Muscle layer of colon (tissue), 2 donors: ENCODE results near the gene ACTN1.

Source experiments
- H3K27ac ChIP-seq: one replicate; pipeline ENCODE4 v1.7.0; 2013; ENCODE audit warnings: low read depth, mild to moderate bottlenecking, low read length, moderate library complexity
- H3K27me3 ChIP-seq, 2 donors: one replicate each; pipeline ENCODE4 v1.7.0; 2013; ENCODE audit warnings: low read length in 2 of 2, mild to moderate bottlenecking in 2 of 2; ENCODE audit not compliant: insufficient read depth in 2 of 2, control insufficient read depth in 1 of 2
- H3K36me3 ChIP-seq: one replicate; pipeline ENCODE4 v1.7.0; 2013; ENCODE audit warnings: mild to moderate bottlenecking, low read length; ENCODE audit not compliant: insufficient read depth
- H3K4me1 ChIP-seq: one replicate; pipeline ENCODE4 v1.7.0; 2013; ENCODE audit warnings: mild to moderate bottlenecking, low read length; ENCODE audit not compliant: insufficient read depth
- H3K4me3 ChIP-seq, 2 donors: one replicate each; pipeline ENCODE4 v1.7.0; 2013; ENCODE audit warnings: low read length in 2 of 2, low read depth in 1 of 2, mild to moderate bottlenecking in 1 of 2, moderate library complexity in 1 of 2
- H3K9ac ChIP-seq: one replicate; pipeline ENCODE4 v1.7.0; 2013; ENCODE audit warnings: low read length
- H3K9me3 ChIP-seq: one replicate; pipeline ENCODE4 v1.7.0; 2013; ENCODE audit warnings: mild to moderate bottlenecking, low read length
- donor health status: abdominal sarcoma.
- donor health status: Adenocarcinoma of cecum.

The ACTN1 gene

DNA sequence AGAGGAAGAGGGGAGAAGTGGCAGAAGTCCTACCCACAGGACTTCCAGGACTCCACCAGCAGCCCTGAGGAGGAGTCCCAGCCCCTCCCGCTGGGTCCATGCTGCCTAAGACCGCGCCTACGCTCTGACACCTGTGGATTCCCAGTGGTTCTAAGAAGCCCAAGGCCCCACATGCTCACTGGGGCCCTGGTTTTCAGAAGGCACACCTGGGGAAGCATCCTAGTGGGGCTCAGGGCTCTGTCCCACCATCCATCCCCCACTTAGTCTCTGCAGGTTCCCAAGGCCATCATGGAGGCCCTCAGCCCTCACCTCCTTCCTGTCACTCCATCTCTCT lies 32.6 kb downstream of the ACTN1 start:
- H3K4me1 ChIP-seq = peaks cover 98% of the 10 kb centered on the region
- H3K27ac ChIP-seq = peak overlapping the region; percentile 82
- peak overlapping the region in 1 of 2 donors; percentile 26 for H3K4me3 ChIP-seq
- H3K36me3 ChIP-seq = peaks cover 8% of the 10 kb centered on the region
- H3K9ac ChIP-seq = peak overlapping the region; percentile 59
- no peaks in the 10 kb centered on the region for H3K9me3 ChIP-seq
- no peaks in the 10 kb centered on the region for H3K27me3 ChIP-seq

DNA sequence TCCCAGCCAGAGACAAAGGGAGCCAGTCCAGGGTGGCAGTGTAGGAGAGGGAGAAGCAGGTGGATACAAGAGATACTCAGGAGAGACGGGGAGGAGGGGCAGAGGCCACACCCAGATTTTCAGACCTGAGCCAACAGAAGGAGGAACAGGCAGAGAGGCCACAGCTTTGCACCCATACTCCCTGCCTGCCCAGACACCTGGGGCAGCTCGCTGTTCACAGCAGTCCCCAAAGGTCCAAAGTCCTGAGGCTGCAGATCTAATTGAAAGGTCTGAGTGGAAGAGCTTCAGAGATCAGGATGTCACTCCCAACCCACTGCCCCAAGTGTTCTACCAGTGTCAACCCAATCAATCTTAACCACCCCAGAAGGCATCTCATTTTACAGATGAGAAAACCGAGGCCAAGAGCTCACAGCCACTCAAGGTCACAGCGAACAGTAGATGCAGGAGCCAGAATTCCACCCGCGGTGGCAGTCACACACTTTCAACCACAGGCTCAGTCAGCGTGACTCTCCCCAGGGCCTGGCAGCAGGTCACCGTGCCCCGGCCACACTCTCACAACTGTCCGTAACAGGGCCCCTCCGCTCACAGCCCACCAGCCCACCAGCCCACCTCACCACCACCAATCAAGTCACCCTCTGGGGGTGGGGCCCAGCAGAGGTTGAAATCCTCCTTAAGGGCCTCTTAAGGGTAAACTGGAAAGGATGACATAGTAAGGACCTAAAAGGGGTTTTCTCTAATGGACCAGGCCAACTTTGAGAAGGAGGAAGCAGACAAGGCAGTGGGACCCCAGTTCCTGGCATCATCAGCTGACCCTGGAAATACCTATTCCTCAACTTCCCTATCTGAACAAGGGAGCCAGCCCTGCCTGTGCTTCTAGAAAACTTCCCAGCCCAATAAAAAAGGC lies 33.3 kb downstream of the ACTN1 start:
- peaks cover 8% of the 10 kb centered on the region for H3K36me3 ChIP-seq
- peak overlapping the region; percentile 82 for H3K27ac ChIP-seq
- H3K4me1 ChIP-seq = peaks cover 98% of the 10 kb centered on the region
- H3K4me3 ChIP-seq = peak overlapping the region in 1 of 2 donors; percentile 26
- H3K27me3 ChIP-seq = no peaks in the 10 kb centered on the region
- peak overlapping the region; percentile 59 for H3K9ac ChIP-seq
- no peaks in the 10 kb centered on the region for H3K9me3 ChIP-seq

DNA sequence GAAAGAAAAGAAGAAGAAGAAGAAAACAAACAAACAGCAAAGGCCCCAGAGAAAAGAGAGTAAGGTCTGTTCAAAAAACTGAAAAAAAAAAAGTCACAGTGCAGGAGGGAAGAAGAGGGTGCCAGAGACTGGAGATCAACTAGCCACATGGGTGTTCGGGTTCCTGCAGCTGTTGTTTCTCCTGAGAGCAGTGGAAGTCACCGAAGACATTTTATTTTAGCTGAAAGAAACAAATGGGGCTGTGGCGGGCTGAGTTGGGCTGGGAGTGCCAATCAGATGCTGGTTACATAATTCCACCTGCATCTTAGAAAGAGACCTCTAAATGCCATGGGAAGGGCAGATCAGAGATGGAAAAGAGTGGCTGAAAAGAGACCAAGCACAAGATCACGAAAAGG lies 33.9 kb downstream of the ACTN1 start:
- no peak overlapping the region for H3K4me3 ChIP-seq
- H3K27me3 ChIP-seq = no peaks in the 10 kb centered on the region
- peaks cover 100% of the 10 kb centered on the region for H3K4me1 ChIP-seq
- no peaks in the 10 kb centered on the region for H3K9me3 ChIP-seq
- peak overlapping the region; percentile 59 for H3K9ac ChIP-seq
- peaks cover 8% of the 10 kb centered on the region for H3K36me3 ChIP-seq
- peak overlapping the region; percentile 82 for H3K27ac ChIP-seq

DNA sequence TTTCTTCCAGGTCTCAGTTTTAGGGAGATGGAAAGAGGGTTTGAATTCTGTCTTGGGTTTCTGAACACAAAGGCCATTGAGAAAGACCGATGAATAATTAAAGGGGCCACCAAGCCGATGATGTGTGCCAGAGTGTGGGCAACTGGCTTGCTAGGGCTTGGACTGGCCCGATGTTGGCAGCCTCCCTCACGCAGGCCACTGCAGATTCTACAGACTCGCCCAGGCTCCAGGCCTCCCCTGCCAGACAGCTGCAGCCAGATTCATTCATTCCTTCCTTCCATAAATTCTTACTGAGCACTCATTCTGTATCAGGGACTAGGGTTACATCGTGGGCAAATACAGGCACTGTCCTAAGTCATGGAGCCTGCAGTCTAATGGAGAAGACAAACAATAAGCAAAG lies 34.9 kb downstream of the ACTN1 start:
- peak overlapping the region; percentile 85 for H3K27ac ChIP-seq
- no peaks in the 10 kb centered on the region for H3K27me3 ChIP-seq
- H3K9ac ChIP-seq = peak overlapping the region; percentile 51
- no peak overlapping the region for H3K4me3 ChIP-seq
- peaks cover 8% of the 10 kb centered on the region for H3K36me3 ChIP-seq
- no peaks in the 10 kb centered on the region for H3K9me3 ChIP-seq
- H3K4me1 ChIP-seq = peaks cover 100% of the 10 kb centered on the region

DNA sequence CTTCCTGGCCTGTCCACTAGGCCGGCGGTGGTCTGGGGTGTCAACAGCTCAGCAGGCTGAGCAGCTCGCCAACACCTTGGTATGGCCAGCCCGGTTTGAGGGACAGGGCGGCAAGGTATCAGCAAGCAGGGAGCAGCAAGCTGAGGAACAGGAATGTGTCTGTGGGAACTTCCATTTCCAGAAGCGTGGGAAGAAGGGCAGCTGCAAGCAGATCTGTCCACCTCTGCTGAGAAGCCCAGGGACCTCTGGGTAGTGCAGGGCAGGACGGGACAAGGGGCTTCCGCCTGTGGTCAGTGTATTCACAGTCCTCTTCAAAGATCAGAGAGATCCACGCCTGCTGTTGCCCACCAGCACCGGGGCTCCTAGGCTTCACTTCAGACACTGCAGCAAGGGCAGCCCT lies 36.0 kb downstream of the ACTN1 start:
- Histone ChIP-seq H3K9ac (no peak overlapping the region), H3K4me3 (peak overlapping the region in 1 of 2 donors; percentile 16), H3K27ac (peak overlapping the region; percentile 85), H3K36me3 (peaks cover 8% of the 10 kb centered on the region), H3K27me3 (no peaks in the 10 kb centered on the region), H3K4me1 (peaks cover 100% of the 10 kb centered on the region), H3K9me3 (no peaks in the 10 kb centered on the region)

DNA sequence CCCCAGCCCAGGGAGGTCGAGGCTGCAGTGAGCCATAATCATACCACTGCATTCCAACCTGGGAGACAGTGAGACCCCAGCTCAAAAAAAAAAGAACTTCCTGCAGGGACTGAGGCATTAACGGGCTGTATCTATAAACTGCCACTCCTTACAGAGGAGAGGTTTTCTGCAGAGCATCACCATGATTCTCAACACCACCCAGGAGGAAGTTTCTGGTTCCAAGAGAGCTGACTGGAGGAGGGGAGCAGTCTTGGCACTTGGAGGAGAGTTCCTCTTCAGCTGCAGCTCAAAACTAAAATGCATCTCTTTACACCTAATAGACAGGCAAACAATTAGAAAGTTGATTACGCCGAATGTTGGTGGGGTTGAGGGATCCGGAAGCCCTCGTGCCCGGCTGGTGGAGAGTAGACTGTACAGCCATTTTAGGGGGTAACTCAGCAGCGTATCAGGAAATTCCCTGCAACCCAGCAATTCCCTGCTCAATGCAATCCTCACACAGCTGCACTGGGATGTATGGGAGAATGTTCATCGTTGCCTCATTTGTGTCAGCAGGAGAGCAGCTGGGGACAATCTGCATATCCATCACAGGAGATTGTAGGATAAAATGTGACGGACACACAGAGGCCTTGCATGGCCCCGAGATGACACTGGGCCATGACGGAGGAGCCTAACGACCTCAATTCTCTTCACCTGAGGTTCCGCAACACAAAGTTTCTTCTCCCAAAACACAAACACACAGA lies 36.6 kb downstream of the ACTN1 start:
- Histone ChIP-seq H3K36me3 (peaks cover 8% of the 10 kb centered on the region), H3K27ac (peak overlapping the region; percentile 85), H3K27me3 (no peaks in the 10 kb centered on the region), H3K4me3 (peak overlapping the region in 1 of 2 donors; percentile 33), H3K4me1 (peaks cover 100% of the 10 kb centered on the region), H3K9ac (no peak overlapping the region), H3K9me3 (no peaks in the 10 kb centered on the region)

DNA sequence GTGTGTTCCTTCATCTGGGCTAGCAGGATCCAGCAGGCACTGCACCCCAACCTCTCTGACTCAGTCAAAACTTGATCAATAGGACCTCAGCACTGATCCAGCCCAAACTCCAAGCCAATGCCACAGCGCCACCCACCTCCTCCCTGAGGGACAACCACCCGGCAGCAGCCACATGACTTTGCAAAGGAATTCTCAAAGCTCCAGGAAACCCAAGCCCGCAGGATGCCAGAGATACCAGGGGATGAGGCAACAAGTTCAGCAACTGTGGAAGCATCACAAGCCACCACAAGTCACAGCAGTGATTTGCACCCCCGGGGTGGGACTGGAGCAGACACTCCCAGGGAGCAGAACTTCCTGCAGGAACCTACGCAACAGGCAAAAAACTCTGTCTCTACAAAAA lies 37.3 kb downstream of the ACTN1 start:
- H3K9ac ChIP-seq = peak overlapping the region; percentile 88
- H3K27ac ChIP-seq = peak overlapping the region; percentile 85
- no peak overlapping the region for H3K4me3 ChIP-seq
- H3K4me1 ChIP-seq = peaks cover 100% of the 10 kb centered on the region
- no peaks in the 10 kb centered on the region for H3K9me3 ChIP-seq
- H3K36me3 ChIP-seq = peaks cover 10% of the 10 kb centered on the region
- no peaks in the 10 kb centered on the region for H3K27me3 ChIP-seq

DNA sequence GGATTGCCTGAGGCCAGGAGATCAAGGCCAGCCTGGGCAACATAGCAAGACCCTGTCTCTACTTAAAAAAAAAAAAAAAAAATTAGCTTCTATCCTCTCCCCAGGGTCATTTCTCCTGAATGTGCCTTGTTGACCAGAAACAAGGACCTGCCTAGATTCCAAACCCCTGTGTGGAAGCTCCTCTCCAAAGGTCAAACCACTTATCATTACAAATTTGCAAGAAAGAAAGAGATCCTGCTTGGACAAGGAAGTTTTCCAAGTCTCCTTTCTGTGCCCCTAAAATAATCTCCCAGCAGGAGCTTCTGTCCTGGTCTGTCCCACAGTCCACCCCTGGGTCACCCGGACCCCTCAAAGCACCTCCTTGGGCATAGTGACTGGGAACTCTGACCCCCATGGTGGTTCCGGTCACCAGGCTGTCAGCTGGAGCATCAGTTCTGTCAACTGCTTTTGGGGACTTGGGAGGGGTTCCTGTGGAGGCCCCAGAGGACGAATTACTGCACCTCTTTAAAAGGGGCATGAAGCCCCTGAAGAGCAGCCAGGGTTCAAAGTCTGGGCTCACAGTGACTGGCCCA lies 38.4 kb downstream of the ACTN1 start:
- H3K9me3 ChIP-seq = no peaks in the 10 kb centered on the region
- peak overlapping the region; percentile 85 for H3K27ac ChIP-seq
- peaks cover 100% of the 10 kb centered on the region for H3K4me1 ChIP-seq

DNA sequence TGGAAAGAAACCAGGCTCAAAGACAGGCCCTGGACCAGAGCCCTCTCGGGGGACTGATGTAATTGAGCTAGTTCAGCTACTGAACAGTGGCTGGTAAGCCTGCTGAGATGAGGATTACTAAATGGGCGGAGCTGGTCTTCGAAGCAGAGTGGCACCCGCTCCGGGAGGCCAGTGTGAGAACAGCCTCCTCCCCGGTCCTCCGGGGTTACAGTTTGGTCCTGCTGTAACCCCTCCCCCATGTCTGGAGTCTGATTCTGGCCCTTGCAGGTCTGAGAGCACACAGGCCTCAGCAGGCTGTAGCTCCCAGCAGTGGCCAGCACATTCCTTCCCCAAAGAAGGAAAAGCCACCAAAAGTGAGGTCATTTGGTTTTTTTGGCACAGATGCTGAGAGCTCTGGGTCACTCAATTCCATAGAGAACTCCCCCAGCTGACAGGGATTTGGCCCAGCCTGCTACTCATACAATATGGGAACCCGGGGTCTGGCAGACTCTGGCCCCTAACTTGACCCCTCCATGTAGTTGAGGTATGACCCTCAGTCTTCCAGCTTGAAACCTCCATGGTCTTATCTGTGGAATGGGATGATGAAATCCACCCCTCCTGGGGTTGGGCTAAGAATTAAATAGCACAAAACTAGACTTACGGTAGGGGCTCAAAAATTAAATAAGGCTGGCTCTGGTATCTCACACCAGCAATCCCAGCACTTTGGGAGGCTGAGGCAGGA lies 39.0 kb downstream of the ACTN1 start:
- H3K27ac ChIP-seq = peak overlapping the region; percentile 85
- H3K27me3 ChIP-seq = no peaks in the 10 kb centered on the region
- H3K9ac ChIP-seq = peak overlapping the region; percentile 88

More for the DNA sequence above, 38.4 kb downstream of the ACTN1 start:
- Histone ChIP-seq H3K36me3 (peaks cover 15% of the 10 kb centered on the region), H3K27me3 (no peaks in the 10 kb centered on the region), H3K9ac (peak overlapping the region; percentile 88), H3K4me3 (no peak overlapping the region)

DNA sequence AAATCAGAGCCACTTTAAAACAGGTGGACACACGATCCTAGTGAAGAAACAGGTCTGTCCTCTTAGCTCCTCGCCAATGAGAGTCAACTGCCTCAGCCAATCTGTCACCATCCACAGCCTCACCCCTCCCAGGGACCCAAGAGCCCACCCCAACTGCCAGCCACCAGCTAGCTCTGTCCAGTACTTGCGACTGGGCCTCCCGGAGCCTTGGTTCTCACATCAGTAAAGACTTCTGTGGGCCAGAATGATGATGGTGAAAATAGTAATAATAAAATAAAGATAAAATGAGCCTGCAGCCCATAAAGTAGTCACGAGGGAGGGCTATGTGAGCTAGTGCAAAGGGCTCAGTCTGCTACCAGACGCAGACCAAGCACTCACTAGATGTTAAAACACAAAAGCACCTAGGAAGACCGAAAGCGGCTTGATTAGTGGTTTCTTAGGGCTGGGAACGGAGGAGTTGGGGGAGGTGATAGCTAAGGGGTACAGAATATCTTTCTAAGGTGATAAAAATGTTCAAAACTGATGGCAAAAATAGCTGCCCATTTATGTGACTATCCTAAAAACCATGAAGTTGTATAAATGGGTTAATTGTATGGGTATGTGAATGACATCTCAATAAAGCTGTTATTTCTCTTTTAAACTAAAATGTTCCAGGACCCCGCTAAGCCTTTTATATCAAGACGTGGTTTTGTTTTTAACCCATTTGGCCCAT lies 39.8 kb downstream of the ACTN1 start:
- peaks cover 15% of the 10 kb centered on the region for H3K36me3 ChIP-seq
- peak overlapping the region; percentile 85 for H3K27ac ChIP-seq
- H3K4me3 ChIP-seq = peak overlapping the region in 1 of 2 donors; percentile 25
- no peaks in the 10 kb centered on the region for H3K9me3 ChIP-seq
- H3K27me3 ChIP-seq = no peaks in the 10 kb centered on the region
- peaks cover 98% of the 10 kb centered on the region for H3K4me1 ChIP-seq
- H3K9ac ChIP-seq = peak overlapping the region; percentile 88

More for the DNA sequence above, 39.0 kb downstream of the ACTN1 start:
- Histone ChIP-seq H3K4me3 (peak overlapping the region in 1 of 2 donors; percentile 25), H3K4me1 (peaks cover 99% of the 10 kb centered on the region), H3K36me3 (peaks cover 15% of the 10 kb centered on the region), H3K9me3 (no peaks in the 10 kb centered on the region)
